ENCODE measurements around the gene TTC28. TPM values are rescaled to one million over a fixed set of nuclear protein-coding genes. Genes with fewer than 3 reads are reported as not detected.

Gene TTC28
- total RNA-seq, 1 experiment from 2014 or later: 0.12 TPM

GRCh38 chr22:28348613-28349609 lies 330.7 kb downstream of the TTC28 start:
- DNase-seq (ENCODE audit: low read depth, low spot score): no peak
- ChIA-PET RAD21 (ENCODE audit: low non-redundant PET in 1 of 2, low total read pairs in 2 of 2, uncharacterized antibody in 2 of 2, unreplicated experiment in 2 of 2) (no interaction called here), CTCF (no interaction called here), POLR2A (no interaction called here)
- H3K79me2 ChIP-seq (ENCODE audit: insufficient read depth, low read length): no peaks in the 10 kb centered on the region
- H3K36me3 ChIP-seq (ENCODE audit: control insufficient read depth in 1 of 2, insufficient read depth in 2 of 2, low read length in 2 of 2): no peaks in the 10 kb centered on the region
- no peak for ATAC-seq
- no peak overlapping the region for H3K4me2 ChIP-seq (ENCODE audit: low read length)
- H2AFZ ChIP-seq (ENCODE audit: low read depth, low read length, poor library complexity, severe bottlenecking): no peak overlapping the region
- H3K27ac ChIP-seq (ENCODE audit: low read depth, low read length): no peak overlapping the region
- no peak overlapping the region for H3K4me3 ChIP-seq (replicated peaks in 1 of 2; ENCODE audit: low read depth in 1 of 2, low read length in 2 of 2)
- H3K4me1 ChIP-seq (ENCODE audit: control insufficient read depth in 1 of 2, insufficient read depth in 2 of 2, low read length in 2 of 2): no peaks in the 10 kb centered on the region
- peaks cover 79% of the 10 kb centered on the region for H3K27me3 ChIP-seq (ENCODE audit: insufficient read depth, low read length)
- BruUV-seq (replicated peaks): no TSS peak
- no peaks in the 10 kb centered on the region for H3K9me2 ChIP-seq (ENCODE audit: insufficient read depth)
- no peaks in the 10 kb centered on the region for H3K9me3 ChIP-seq (ENCODE audit: control insufficient read depth in 1 of 2, insufficient read depth in 1 of 2, low read depth in 1 of 2, low read length in 2 of 2)
- intact Hi-C loops (cut with micrococcal nuclease): no loop called here
- H4K20me1 ChIP-seq (ENCODE audit: insufficient read depth): no peaks in the 10 kb centered on the region; the same call in 1 of the 2 replicates
- no peak for TF ChIP-seq TCF7L2 (IDR thresholded peaks at IDR 0.05; ENCODE audit: borderline replicate concordance, extremely low read depth, insufficient read depth, insufficient read length)
- TF ChIP-seq POLR2A (IDR thresholded peaks at IDR 0.05; ENCODE audit: borderline replicate concordance, extremely low read depth, insufficient read depth, insufficient read length): no peak
- no peak for TF ChIP-seq REST (IDR thresholded peaks at IDR 0.05; ENCODE audit: low read depth)
- no peak for TF ChIP-seq ATF3 (IDR thresholded peaks at IDR 0.05)
- no peak overlapping the region for H3K9ac ChIP-seq (ENCODE audit: low read length)
